Stomach (tissue), 4 donors: Measurements from ENCODE around the gene SEC24D.

ENCODE experiments used
- EP300 ChIP-seq: sonication (generic); formaldehyde crosslinking; IDR thresholded peaks from one replicate; pipeline ENCODE4 v1.6.1; 2017; ENCODE audit warnings: antibody characterized with exemption
- POLR2AphosphoS5 ChIP-seq, 3 donors: sonication (generic); formaldehyde crosslinking; IDR thresholded peaks; one replicate each; pipeline ENCODE4 v1.6.1; 2016; ENCODE audit warnings: antibody characterized with exemption in 3 of 3
- TF ChIP-seq, protein P1 (sequence below), 7 experiments: fragments of 450-650 bp in 4 of 7; fragments of 200-600 bp in 3 of 7; sonication (generic) in 3 of 7; IDR thresholded peaks; one replicate each; pipeline ENCODE4 v1.5.1; 2016 to 2019; ENCODE audit warnings: antibody characterized with exemption in 7 of 7, control low read depth in 2 of 7, mild to moderate bottlenecking in 1 of 7

GRCh38 chr4:118738090-118738489 is 97.8 kb downstream of the SEC24D start:
- TF ChIP-seq, protein P1, sequence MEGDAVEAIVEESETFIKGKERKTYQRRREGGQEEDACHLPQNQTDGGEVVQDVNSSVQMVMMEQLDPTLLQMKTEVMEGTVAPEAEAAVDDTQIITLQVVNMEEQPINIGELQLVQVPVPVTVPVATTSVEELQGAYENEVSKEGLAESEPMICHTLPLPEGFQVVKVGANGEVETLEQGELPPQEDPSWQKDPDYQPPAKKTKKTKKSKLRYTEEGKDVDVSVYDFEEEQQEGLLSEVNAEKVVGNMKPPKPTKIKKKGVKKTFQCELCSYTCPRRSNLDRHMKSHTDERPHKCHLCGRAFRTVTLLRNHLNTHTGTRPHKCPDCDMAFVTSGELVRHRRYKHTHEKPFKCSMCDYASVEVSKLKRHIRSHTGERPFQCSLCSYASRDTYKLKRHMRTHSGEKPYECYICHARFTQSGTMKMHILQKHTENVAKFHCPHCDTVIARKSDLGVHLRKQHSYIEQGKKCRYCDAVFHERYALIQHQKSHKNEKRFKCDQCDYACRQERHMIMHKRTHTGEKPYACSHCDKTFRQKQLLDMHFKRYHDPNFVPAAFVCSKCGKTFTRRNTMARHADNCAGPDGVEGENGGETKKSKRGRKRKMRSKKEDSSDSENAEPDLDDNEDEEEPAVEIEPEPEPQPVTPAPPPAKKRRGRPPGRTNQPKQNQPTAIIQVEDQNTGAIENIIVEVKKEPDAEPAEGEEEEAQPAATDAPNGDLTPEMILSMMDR (IDR thresholded peaks at IDR 0.05) = no peak
- TF ChIP-seq POLR2AphosphoS5 (IDR thresholded peaks at IDR 0.05) (no peak), EP300 (no peak)
